Right lobe of liver (tissue), 6 donors: ENCODE data around the gene SNRNP27. TPM values are rescaled to one million over a fixed set of nuclear protein-coding genes. Genes with fewer than 3 reads are reported as not detected.

Experiments used
- ATAC-seq, 4 donors: fragments of 200-7000 bp; cut with Tn5 transposase; one replicate each; pipeline ENCODE4 v1.9.1; 2020; ENCODE audit warnings: mild to moderate bottlenecking in 4 of 4, moderate library complexity in 4 of 4
- DNase-seq, 3 donors: peaks; one replicate each; pipeline ENCODE4 v3.0.0-alpha.2; 2020
- H3K27ac ChIP-seq, 3 donors: fragments of 200-600 bp; one replicate each; pipeline ENCODE4 v1.8.0; 2022
- H3K27me3 ChIP-seq, 2 donors: fragments of 200-600 bp; one replicate each; pipeline ENCODE4 v1.8.0; 2022
- H3K36me3 ChIP-seq, 4 donors: fragments of 200-600 bp; sonication (generic) in 1 of 4; one replicate each; pipeline versions ENCODE4 v1.5.1 to v1.8.0; 2017 to 2022; ENCODE audit warnings: control low read depth in 1 of 4
- H3K4me1 ChIP-seq, 4 donors: fragments of 200-600 bp; sonication (generic) in 1 of 4; one replicate each; pipeline versions ENCODE4 v1.5.1 to v1.8.0; 2017 to 2022; ENCODE audit warnings: control low read depth in 1 of 4
- H3K4me3 ChIP-seq, 3 donors: fragments of 200-600 bp; one replicate each; pipeline ENCODE4 v1.8.0; 2022
- H3K9me3 ChIP-seq, 4 donors: fragments of 200-600 bp; sonication (generic) in 1 of 4; one replicate each; pipeline versions ENCODE4 v1.5.1 to v1.8.0; 2017 to 2022; ENCODE audit warnings: control low read depth in 1 of 4
- CTCF ChIP-seq, 4 donors: fragments of 200-600 bp in 3 of 4; fragments of 450-650 bp in 1 of 4; IDR thresholded peaks; one replicate each; pipeline versions ENCODE4 v1.5.1 to v1.8.0; 2016 to 2022; ENCODE audit warnings: antibody characterized with exemption in 4 of 4, mild to moderate bottlenecking in 2 of 4
- POLR2A ChIP-seq: fragments of 450-650 bp; IDR thresholded peaks from one replicate; pipeline ENCODE4 v1.6.1; 2017; ENCODE audit warnings: antibody characterized with exemption, mild to moderate bottlenecking
- WGBS: methylation state at CpG from one replicate; pipeline ENCODE4 v1.1.6; 2018; ENCODE audit warnings: low coverage, low lambda C conversion rate; ENCODE audit not compliant: insufficient coverage; ENCODE audit errors: missing lambda C conversion rate; 5-methylcytosine and 5-hydroxymethylcytosine counted together
- intact Hi-C, 2 donors: fragments of 100-400 bp; cut with DNase I; formaldehyde crosslinking; loops; one replicate each; pipeline versions ENCODE4 v1.11.2 to v1.14.1; 2022
- total RNA-seq, 6 experiments: library from RNA; depleted of rRNA in 2 of 6; stranded (reverse); fragments of >200 nt in 2 of 6; fragmentation: NEBNext Ultra II Directional in 3 of 6; extraction: Animal tissue kit (Norgen Biotek cat#: 25700) in 3 of 6; gene quantifications; one replicate each; pipeline versions ENCODE4 v1.1.0 to v1.2.4, GENCODE V29; 2016 to 2023
- donor health status: DM: no; HTN: yes; CAD: no.
- donor health status: DM: no; HTN: no; CAD: no.
- donor health status: DM: no; HTN: no; CAD: no.
- donor health status: DM: no; HTN: yes; CAD: no.
- donor health status: DM: no; HTN: yes; CAD: no.

The SNRNP27 gene
- total RNA-seq, 6 experiments from 2014 or later = 12.1 to 37.7 (median 17.2) TPM

- Histone ChIP-seq H3K27me3 (no peaks in the 10 kb centered on the region), H3K36me3 (peaks cover 0 to 11% (median 1%) of the 10 kb centered on the region in 4 donors), H3K4me1 (no peaks in the 10 kb centered on the region), H3K4me3 (no peak overlapping the region), H3K9me3 (no peaks in the 10 kb centered on the region), H3K27ac (peak overlapping the region in 1 of 3 donors; percentile 28)
- intact Hi-C loops = loop anchor here in 1 of 2 donors (10.0 kb wide), 1 partner anchor 998 kb away; no protein-coding TSS in a partner anchor
- TF ChIP-seq POLR2A = no peak
- TF ChIP-seq CTCF (IDR thresholded peaks at IDR 0.05) = no peak
- ATAC-seq (peak; percentile 40 to 57 (median 50)), DNase-seq (no peak)
- WGBS = 69% methylated on average over 9 of the region's 13 CpGs
Observed at GRCh38 chr2:69946351-69947324, 52.9 kb downstream of the SNRNP27 start.

GRCh38 chr2:69947325-69947931, 53.7 kb downstream of the SNRNP27 start:
- intact Hi-C loops = loop anchor here in 1 of 2 donors (10.0 kb wide), 1 partner anchor 997 kb away; no protein-coding TSS in a partner anchor
- DNase-seq (no peak), ATAC-seq (no peak)
- no peak overlapping the region for H3K27ac ChIP-seq
- peaks cover 0 to 7% (median 0%) of the 10 kb centered on the region in 4 donors for H3K36me3 ChIP-seq
- no peaks in the 10 kb centered on the region for H3K9me3 ChIP-seq
- H3K4me3 ChIP-seq = no peak overlapping the region
- H3K4me1 ChIP-seq = no peaks in the 10 kb centered on the region
- H3K27me3 ChIP-seq = no peaks in the 10 kb centered on the region
- TF ChIP-seq CTCF (IDR thresholded peaks at IDR 0.05) (no peak), POLR2A (no peak)
- 70% methylated on average over 4 of the region's 4 CpGs for WGBS

GRCh38 chr2:69948032-69948962, 54.5 kb downstream of the SNRNP27 start:
- Histone ChIP-seq H3K9me3 (no peaks in the 10 kb centered on the region), H3K4me1 (no peaks in the 10 kb centered on the region), H3K27ac (no peak overlapping the region), H3K4me3 (no peak overlapping the region), H3K36me3 (no peaks in the 10 kb centered on the region), H3K27me3 (no peaks in the 10 kb centered on the region)
- ATAC-seq = peak in 1 of 4 donors; percentile 11
- DNase-seq = no peak
- 85% methylated on average over 5 of the region's 35 CpGs for WGBS
- intact Hi-C loops = loop anchor here in 1 of 2 donors (10.0 kb wide), 1 partner anchor 997 kb away; no protein-coding TSS in a partner anchor
- TF ChIP-seq CTCF (IDR thresholded peaks at IDR 0.05) (no peak), POLR2A (no peak)
